Smooth muscle cell (in vitro differentiated cells): ENCODE data around the gene SLC35E4. TPM values are rescaled to one million over a fixed set of nuclear protein-coding genes. Genes with fewer than 3 reads are reported as not detected.
A peak's percentile ranks its signal among the peaks of the same experiment; 100 is the strongest.

ENCODE experiments used
- DNase-seq: peaks from one replicate; lab custom pipeline; 2025; ENCODE audit not compliant: unreplicated experiment; lab: John Stamatoyannopoulos, UW
- H2AFZ ChIP-seq: fragments of 200-600 bp; sonication (generic); 2 replicates; pipeline ENCODE4 v1.6.0; 2016; ENCODE audit warnings: antibody characterized with exemption, low read depth, mild to moderate bottlenecking
- H3F3A ChIP-seq: fragments of 200-600 bp; sonication (generic); 2 replicates; pipeline ENCODE4 v1.6.0; 2017; ENCODE audit warnings: antibody characterized with exemption, low read depth
- H3K27ac ChIP-seq: fragments of 200-600 bp; sonication (generic); 2 replicates; pipeline ENCODE4 v1.5.1; 2016; ENCODE audit warnings: low read depth, mild to moderate bottlenecking
- H3K27me3 ChIP-seq: fragments of 200-600 bp; sonication (generic); 2 replicates; pipeline ENCODE4 v1.6.1; 2016; ENCODE audit warnings: low read depth, mild to moderate bottlenecking
- H3K36me3 ChIP-seq: fragments of 200-600 bp; sonication (generic); 2 replicates; pipeline ENCODE4 v1.5.1; 2016; ENCODE audit warnings: low read depth
- H3K4me1 ChIP-seq: fragments of 200-600 bp; sonication (generic); 2 replicates; pipeline ENCODE4 v1.5.1; 2016; ENCODE audit warnings: low read depth
- H3K4me2 ChIP-seq: fragments of 200-600 bp; sonication (generic); 2 replicates; pipeline ENCODE4 v1.6.0; 2016; ENCODE audit warnings: mild to moderate bottlenecking
- H3K4me3 ChIP-seq: fragments of 200-600 bp; sonication (generic); 2 replicates; pipeline ENCODE4 v1.5.1; 2016; ENCODE audit warnings: mild to moderate bottlenecking
- H3K79me2 ChIP-seq: fragments of 200-600 bp; sonication (generic); 2 replicates; pipeline ENCODE4 v1.6.0; 2016; ENCODE audit warnings: low read depth, mild to moderate bottlenecking
- H3K9ac ChIP-seq: fragments of 200-600 bp; sonication (generic); 2 replicates; pipeline ENCODE4 v1.6.0; 2016; ENCODE audit warnings: low read depth
- H3K9me3 ChIP-seq: fragments of 200-600 bp; sonication (generic); replicated peaks from 2 replicates; pipeline ENCODE4 v1.5.1; 2016; ENCODE audit warnings: low read depth
- H4K20me1 ChIP-seq: fragments of 200-600 bp; sonication (generic); 2 replicates; pipeline ENCODE4 v1.6.0; 2016; ENCODE audit warnings: low read depth
- CTCF ChIP-seq: fragments of 200-600 bp; sonication (generic); IDR thresholded peaks from 2 replicates; pipeline ENCODE4 v1.5.1; 2017; ENCODE audit warnings: borderline replicate concordance, mild to moderate bottlenecking, antibody characterized with exemption; ENCODE audit not compliant: insufficient read depth, poor library complexity, severe bottlenecking
- WGBS: methylation state at CpG from one replicate; pipeline ENCODE4 v1.1.7; 2016; ENCODE audit warnings: low lambda C conversion rate; 5-methylcytosine and 5-hydroxymethylcytosine counted together
- polyA plus RNA-seq: library from polyadenylated mRNA; unstranded; fragments of >200 nt; fragmentation: Nextera tagmentation; extraction: Ambion mirVana; gene quantifications from 2 replicates; pipeline ENCODE4 v1.2.1, GENCODE V29; 2016
- total RNA-seq: library from RNA; depleted of rRNA; stranded (reverse); fragments of >200 nt; gene quantifications from 2 replicates; pipeline ENCODE4 v1.2.3, GENCODE V29; 2014

The SLC35E4 gene
- total and polyA plus RNA-seq, 2 experiments from 2014 or later: 3.6 to 7.2 TPM

GRCh38 chr22:30667107-30667493 is 31.5 kb downstream of the SLC35E4 start:
- peaks cover 11% of the 10 kb centered on the region for H3K4me1 ChIP-seq
- no peaks in the 10 kb centered on the region for H3K36me3 ChIP-seq
- H3K27me3 ChIP-seq: peaks cover 3% of the 10 kb centered on the region
- no peaks in the 10 kb centered on the region for H4K20me1 ChIP-seq
- H3K4me2 ChIP-seq: peak overlapping the region; percentile 93
- H3K4me3 ChIP-seq: peak overlapping the region; percentile 51
- WGBS: 19% methylated on average over 16 of the region's 18 CpGs
- DNase-seq: no peak
- TF ChIP-seq CTCF: no peak
- H3K9me3 ChIP-seq: no peaks in the 10 kb centered on the region
- H3K79me2 ChIP-seq: no peaks in the 10 kb centered on the region
- H3K9ac ChIP-seq: peak overlapping the region; percentile 35
- no peaks in the 10 kb centered on the region for H3F3A ChIP-seq
- H2AFZ ChIP-seq: peak overlapping the region; percentile 85
- no peak overlapping the region for H3K27ac ChIP-seq

- H3K27ac ChIP-seq: no peak within 1 kb of the TSS
- peak within 1 kb of the TSS; percentile 51 for H3K4me3 ChIP-seq
- peak within 1 kb of the TSS; percentile 35 for H3K9ac ChIP-seq
- no peaks in the 10 kb centered on the region for H3K9me3 ChIP-seq
- H4K20me1 ChIP-seq: no peaks in the 10 kb centered on the region
- H3K4me1 ChIP-seq: peaks cover 11% of the 10 kb centered on the region
- no peaks in the 10 kb centered on the region for H3F3A ChIP-seq
- H3K27me3 ChIP-seq: peaks cover 3% of the 10 kb centered on the region
- no peaks in the 10 kb centered on the region for H3K79me2 ChIP-seq
- TF ChIP-seq CTCF: peak; percentile 35
- H3K4me2 ChIP-seq: peak within 1 kb of the TSS; percentile 93
- H2AFZ ChIP-seq: peak within 1 kb of the TSS; percentile 85
- H3K36me3 ChIP-seq: no peaks in the 10 kb centered on the region
- WGBS: 1% methylated on average over 58 of the region's 77 CpGs
- DNase-seq: peak; percentile 88
Observed at GRCh38 chr22:30667494-30668385, 32.2 kb downstream of the SLC35E4 start, which contains the start of gene DUSP18. TSS of gene DUSP18 (minus strand) at chr22:30667875. CDS start at chr22:30664003, 3,872 bp downstream.

- 19% methylated on average over 10 of the region's 10 CpGs for WGBS
- no peak for DNase-seq
- peak overlapping the region; percentile 51 for H3K4me3 ChIP-seq
- H3K27ac ChIP-seq: no peak overlapping the region
- H3K27me3 ChIP-seq: peaks cover 3% of the 10 kb centered on the region
- peak overlapping the region; percentile 85 for H2AFZ ChIP-seq
- peaks cover 11% of the 10 kb centered on the region for H3K4me1 ChIP-seq
- no peaks in the 10 kb centered on the region for H3K9me3 ChIP-seq
- H3K79me2 ChIP-seq: no peaks in the 10 kb centered on the region
- H3K9ac ChIP-seq: no peak overlapping the region
- no peaks in the 10 kb centered on the region for H3K36me3 ChIP-seq
- no peaks in the 10 kb centered on the region for H3F3A ChIP-seq
- peak overlapping the region; percentile 93 for H3K4me2 ChIP-seq
- no peaks in the 10 kb centered on the region for H4K20me1 ChIP-seq
- TF ChIP-seq CTCF: no peak
Observed at GRCh38 chr22:30668386-30668710, 32.8 kb downstream of the SLC35E4 start.
